ENCODE data around the gene RIPK3.
"Not testable (repeated sequence)": the region's sequence is repeated elsewhere in the genome, so short reads cannot be mapped to it uniquely, and the experiment has no call there.

Gene RIPK3

GRCh38 chr14:24369463-24369862, 29.7 kb upstream of the RIPK3 start:
- no peak for DNase-seq (ENCODE audit: low read depth)

- peak; percentile 14 for DNase-seq (ENCODE audit: low read depth)
Observed at GRCh38 chr14:24368562-24369252, 28.9 kb upstream of the RIPK3 start.

- DNase-seq (ENCODE audit: low read depth): no peak
Observed at GRCh38 chr14:24368212-24368561, 28.4 kb upstream of the RIPK3 start.

- DNase-seq (ENCODE audit: low read depth): no peak
Observed at GRCh38 chr14:24367514-24368211, 27.9 kb upstream of the RIPK3 start, which contains the start of gene NFATC4. Gene NFATC4, plus strand, starts transcription at chr14:24368184. Its CDS starts 157 bp downstream, at chr14:24368341.

GRCh38 chr14:24366721-24367513, 27.1 kb upstream of the RIPK3 start:
- DNase-seq (ENCODE audit: low read depth): no peak

- no peak for DNase-seq (ENCODE audit: low read depth)
Observed at GRCh38 chr14:24366413-24366720, 26.6 kb upstream of the RIPK3 start.

GRCh38 chr14:24365600-24366412, 26.0 kb upstream of the RIPK3 start:
- peak; percentile 43 for DNase-seq (ENCODE audit: low read depth)

- no peak for DNase-seq (ENCODE audit: low read depth)
Observed at GRCh38 chr14:24364841-24365240, 25.1 kb upstream of the RIPK3 start.

GRCh38 chr14:24363401-24363800, 23.6 kb upstream of the RIPK3 start:
- no peak for DNase-seq (ENCODE audit: low read depth)

GRCh38 chr14:24362241-24362960, 22.6 kb upstream of the RIPK3 start:
- DNase-seq (ENCODE audit: low read depth): no peak

GRCh38 chr14:24361326-24361725, 21.5 kb upstream of the RIPK3 start:
- no peak for DNase-seq (ENCODE audit: low read depth)

- no peak for DNase-seq (ENCODE audit: low read depth)
Observed at GRCh38 chr14:24360281-24360680, 20.5 kb upstream of the RIPK3 start.

- no peak for DNase-seq (ENCODE audit: low read depth)
Observed at GRCh38 chr14:24356208-24356607, 16.4 kb upstream of the RIPK3 start.

GRCh38 chr14:24355009-24355408, 15.2 kb upstream of the RIPK3 start:
- no peak for DNase-seq (ENCODE audit: low read depth)

- not testable (repeated sequence) for DNase-seq (ENCODE audit: low read depth)
Observed at GRCh38 chr14:24354482-24354825, 14.7 kb upstream of the RIPK3 start.

GRCh38 chr14:24353559-24354481, 14.0 kb upstream of the RIPK3 start:
- no peak for DNase-seq (ENCODE audit: low read depth)

- no peak for DNase-seq (ENCODE audit: low read depth)
Observed at GRCh38 chr14:24351517-24351916, 11.7 kb upstream of the RIPK3 start.

- DNase-seq (ENCODE audit: low read depth): no peak
Observed at GRCh38 chr14:24349742-24350141, 10.0 kb upstream of the RIPK3 start.

- DNase-seq (ENCODE audit: low read depth): no peak
Observed at GRCh38 chr14:24348186-24348585, 8.4 kb upstream of the RIPK3 start.

GRCh38 chr14:24347134-24347533, 7.3 kb upstream of the RIPK3 start:
- DNase-seq (ENCODE audit: low read depth): no peak
